Measurements from ENCODE around the gene PLOD3.
"Not testable (repeated sequence)": the region's sequence is repeated elsewhere in the genome, so short reads cannot be mapped to it uniquely, and the experiment has no call there.

Gene PLOD3

GRCh38 chr7:101217388-101218235, at the start of gene PLOD3, which contains the start of gene ZNHIT1:
TSS of gene PLOD3 (minus strand) at chr7:101217581. CDS start at chr7:101217274, 307 bp downstream.
TSS of gene ZNHIT1 (plus strand) at chr7:101218165. CDS start at chr7:101218196, 31 bp downstream.
- DNase-seq: peak; percentile 97

GRCh38 chr7:101265622-101266516, 48.5 kb upstream of the PLOD3 start:
- no peak for DNase-seq

- not testable (repeated sequence) for DNase-seq
Measured at GRCh38 chr7:101264102-101264706, 46.8 kb upstream of the PLOD3 start.

GRCh38 chr7:101258243-101258731, 40.9 kb upstream of the PLOD3 start:
- no peak for DNase-seq

GRCh38 chr7:101255796-101256195, 38.4 kb upstream of the PLOD3 start:
- DNase-seq: no peak

- DNase-seq: not testable (repeated sequence)
Measured at GRCh38 chr7:101253199-101253598, 35.8 kb upstream of the PLOD3 start.

- peak; percentile 89 for DNase-seq
Measured at GRCh38 chr7:101251871-101252659, 34.7 kb upstream of the PLOD3 start.

GRCh38 chr7:101250324-101250723, 32.9 kb upstream of the PLOD3 start:
- DNase-seq: no peak

GRCh38 chr7:101248276-101248675, 30.9 kb upstream of the PLOD3 start:
- no peak for DNase-seq

GRCh38 chr7:101245147-101245668, 27.8 kb upstream of the PLOD3 start:
- no peak for DNase-seq

GRCh38 chr7:101244375-101245146, 27.2 kb upstream of the PLOD3 start, which contains the start of gene FIS1:
TSS of gene FIS1 (minus strand) at chr7:101245081. CDS start at chr7:101245004, 77 bp downstream.
- DNase-seq: peak; percentile 90

- DNase-seq: no peak
Measured at GRCh38 chr7:101243646-101244374, 26.4 kb upstream of the PLOD3 start.

GRCh38 chr7:101241443-101242349, 24.3 kb upstream of the PLOD3 start:
- no peak for DNase-seq

- DNase-seq: no peak
Measured at GRCh38 chr7:101241015-101241363, 23.6 kb upstream of the PLOD3 start.

- no peak for DNase-seq
Measured at GRCh38 chr7:101240226-101241014, 23.0 kb upstream of the PLOD3 start.

- DNase-seq: no peak
Measured at GRCh38 chr7:101239951-101240220, 22.5 kb upstream of the PLOD3 start.

GRCh38 chr7:101239191-101239950, 22.0 kb upstream of the PLOD3 start:
- DNase-seq: no peak

Measured in NCI-H2029 treated with DMSO at 0.1 percent for 48 hours (cell line).